Endodermal cell (in vitro differentiated cells): ENCODE measurements around the gene IL16. TPM values are rescaled to one million over a fixed set of nuclear protein-coding genes. Genes with fewer than 3 reads are reported as not detected.

ENCODE experiments used
- DNase-seq: peaks from one replicate; pipeline ENCODE4 v3.0.0-alpha.2; 2017
- H3K27ac ChIP-seq: 2 replicates; pipeline ENCODE4 v1.5.1; 2013; ENCODE audit warnings: mild to moderate bottlenecking, low read depth, low read length, moderate library complexity
- H3K27me3 ChIP-seq: 2 replicates; pipeline ENCODE4 v1.6.1; 2013; ENCODE audit warnings: mild to moderate bottlenecking, low read length, moderate library complexity; ENCODE audit not compliant: insufficient read depth, control insufficient read depth, poor library complexity, severe bottlenecking
- H3K36me3 ChIP-seq: 2 replicates; pipeline ENCODE4 v1.7.0; 2013; ENCODE audit warnings: mild to moderate bottlenecking, low read length, moderate library complexity; ENCODE audit not compliant: control insufficient read depth, insufficient read depth
- H3K4me1 ChIP-seq: one replicate; pipeline ENCODE4 v1.7.0; 2013; ENCODE audit warnings: low read length; ENCODE audit not compliant: control insufficient read depth, insufficient read depth
- H3K4me3 ChIP-seq: 2 replicates; pipeline ENCODE4 v1.5.1; 2013; ENCODE audit warnings: mild to moderate bottlenecking, low read length, moderate library complexity
- H3K9ac ChIP-seq: 2 replicates; pipeline ENCODE4 v1.6.1; 2013; ENCODE audit warnings: mild to moderate bottlenecking, low read length, moderate library complexity; ENCODE audit not compliant: poor library complexity, severe bottlenecking; ENCODE audit errors: extremely low read depth
- H3K9me3 ChIP-seq: 2 replicates; pipeline ENCODE4 v1.6.1; 2013; ENCODE audit warnings: mild to moderate bottlenecking, low read length, moderate library complexity; ENCODE audit not compliant: control insufficient read depth
- H3K27ac Mint-ChIP-seq: 2 replicates; pipeline ENCODE4 v1.8.0; 2020; ENCODE audit warnings: mixed read lengths
- H3K27me3 Mint-ChIP-seq: 2 replicates; pipeline ENCODE4 v1.8.0; 2021; ENCODE audit warnings: mild to moderate bottlenecking, mixed read lengths; ENCODE audit not compliant: insufficient read depth
- H3K36me3 Mint-ChIP-seq: 2 replicates; pipeline ENCODE4 v1.8.0; 2020; ENCODE audit warnings: low read depth, mixed read lengths
- H3K4me1 Mint-ChIP-seq: 2 replicates; pipeline ENCODE4 v1.8.0; 2020; ENCODE audit warnings: mixed read lengths
- H3K4me3 Mint-ChIP-seq: 2 replicates; pipeline ENCODE4 v1.8.0; 2020; ENCODE audit warnings: mild to moderate bottlenecking, moderate library complexity, mixed read lengths
- H3K9me3 Mint-ChIP-seq: 2 replicates; pipeline ENCODE4 v1.8.0; 2020; ENCODE audit warnings: mild to moderate bottlenecking, mixed read lengths
- CTCF ChIP-seq: fragments of 200-600 bp; sonication (generic); conservative IDR thresholded peaks from 2 replicates; pipeline ENCODE4 v1.5.0; 2021; ENCODE audit warnings: antibody characterized with exemption, mild to moderate bottlenecking
- WGBS, 2 experiments: methylation state at CpG; one replicate each; pipeline versions ENCODE4 v1.1.5 to v1.1.7; 2013; ENCODE audit warnings: missing lambda C conversion rate in 2 of 2, mixed read lengths in 1 of 2; ENCODE audit not compliant: insufficient coverage in 1 of 2, insufficient read length in 1 of 2; 5-methylcytosine and 5-hydroxymethylcytosine counted together
- total RNA-seq, 2 donors: library from RNA; stranded (reverse); fragmentation: NEBNext Ultra II Directional in 1 of 2; extraction: Animal tissue kit (Norgen Biotek cat#: 25700) in 1 of 2; gene quantifications; 2 replicates in 1 of 2; 3 replicates in 1 of 2; pipeline ENCODE4 v1.2.1, GENCODE V29; 2021

Gene IL16
- total RNA-seq, 2 donors from 2014 or later = 0.13 to 0.24 TPM

DNA sequence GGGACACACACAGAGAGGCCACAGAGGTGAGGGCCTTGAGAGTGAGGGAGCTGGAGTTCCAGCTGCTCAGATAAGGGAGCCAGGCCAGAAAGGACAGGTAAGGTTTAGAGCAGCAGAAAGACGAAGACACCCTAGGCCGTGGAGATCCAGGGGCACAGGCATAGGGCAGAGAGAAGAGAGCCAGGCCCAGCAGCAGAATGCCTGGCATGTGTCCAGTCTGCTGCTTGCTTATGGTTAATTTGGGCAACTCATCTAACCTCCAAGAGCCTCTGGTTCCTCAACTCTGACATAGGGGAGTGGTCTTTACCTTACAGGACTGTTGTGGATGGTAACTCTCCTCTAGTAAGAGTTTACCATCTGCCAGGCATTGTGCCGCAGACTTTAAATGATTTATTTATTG, 91.4 kb downstream of the IL16 start:
- no peaks in the 10 kb centered on the region for H3K4me1 Mint-ChIP-seq
- no peak for DNase-seq
- TF ChIP-seq CTCF = no peak
- Histone ChIP-seq H3K9ac (no peak overlapping the region), H3K4me3 (no peak overlapping the region), H3K9me3 (no peaks in the 10 kb centered on the region), H3K27me3 (no peaks in the 10 kb centered on the region), H3K27ac (no peak overlapping the region), H3K4me1 (no peaks in the 10 kb centered on the region), H3K36me3 (no peaks in the 10 kb centered on the region)
- no peak overlapping the region for H3K4me3 Mint-ChIP-seq
- WGBS, 2 experiments = 86% methylated on average over 2 of the region's 3 CpGs; no CpG with 5 or more reads in 1 of the 2 experiments
- H3K27me3 Mint-ChIP-seq = peaks cover 14% of the 10 kb centered on the region
- H3K27ac Mint-ChIP-seq = no peak overlapping the region
- no peaks in the 10 kb centered on the region for H3K36me3 Mint-ChIP-seq
- H3K9me3 Mint-ChIP-seq = no peaks in the 10 kb centered on the region

DNA sequence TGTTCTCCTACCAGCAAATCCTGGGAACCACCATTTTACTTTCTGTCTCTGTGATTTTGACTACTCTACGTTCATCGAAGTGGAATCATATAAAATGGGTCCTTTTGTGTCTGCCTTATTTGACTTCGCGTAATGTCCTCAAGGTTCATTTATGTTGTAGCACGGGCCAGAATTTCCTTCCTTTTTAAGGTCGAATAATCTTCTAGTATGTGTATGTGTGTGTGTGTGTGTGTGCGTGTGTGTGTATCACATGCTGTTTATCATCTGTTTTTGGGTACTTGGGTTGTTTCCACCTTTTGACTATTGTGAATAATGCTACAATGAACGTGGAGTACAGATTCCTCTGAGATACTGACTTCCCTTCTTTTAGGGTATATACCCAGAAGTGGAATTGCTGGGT, 91.9 kb downstream of the IL16 start:
- H3K4me1 Mint-ChIP-seq = no peaks in the 10 kb centered on the region
- no peak overlapping the region for H3K4me3 Mint-ChIP-seq
- no peaks in the 10 kb centered on the region for H3K27me3 ChIP-seq
- no peak overlapping the region for H3K27ac Mint-ChIP-seq
- H3K9me3 Mint-ChIP-seq = no peaks in the 10 kb centered on the region
- DNase-seq = no peak
- H3K36me3 Mint-ChIP-seq = no peaks in the 10 kb centered on the region
- no peak overlapping the region for H3K4me3 ChIP-seq
- 91 to 92% methylated on average over 5 to 8 of the region's 8 CpGs for WGBS, 2 experiments
- no peak for TF ChIP-seq CTCF
- H3K9ac ChIP-seq = no peak overlapping the region
- no peaks in the 10 kb centered on the region for H3K9me3 ChIP-seq
- no peaks in the 10 kb centered on the region for H3K36me3 ChIP-seq
- H3K27ac ChIP-seq = no peak overlapping the region
- no peaks in the 10 kb centered on the region for H3K4me1 ChIP-seq
- peaks cover 14% of the 10 kb centered on the region for H3K27me3 Mint-ChIP-seq

- H3K9me3 ChIP-seq = no peaks in the 10 kb centered on the region
- H3K4me1 ChIP-seq = no peaks in the 10 kb centered on the region
- no peaks in the 10 kb centered on the region for H3K36me3 Mint-ChIP-seq
- no peak overlapping the region for H3K27ac ChIP-seq
- TF ChIP-seq CTCF = no peak
- DNase-seq = no peak
- WGBS, 2 experiments = 98 to 100% methylated on average over 2 to 4 of the region's 4 CpGs
- H3K9ac ChIP-seq = no peak overlapping the region
- no peak overlapping the region for H3K4me3 ChIP-seq
- peaks cover 17% of the 10 kb centered on the region for H3K27me3 Mint-ChIP-seq
- no peaks in the 10 kb centered on the region for H3K9me3 Mint-ChIP-seq
- no peak overlapping the region for H3K4me3 Mint-ChIP-seq
- H3K27me3 ChIP-seq = no peaks in the 10 kb centered on the region
- no peaks in the 10 kb centered on the region for H3K36me3 ChIP-seq
- H3K27ac Mint-ChIP-seq = no peak overlapping the region
- H3K4me1 Mint-ChIP-seq = peaks cover 2% of the 10 kb centered on the region
Observed at GRCh38 chr15:81289910-81290309, 93.2 kb downstream of the IL16 start.
